ENCODE data around the gene TEKTIP1. TPM values are rescaled to one million over a fixed set of nuclear protein-coding genes. Genes with fewer than 3 reads are reported as not detected.

The TEKTIP1 gene
- total RNA-seq, 1 experiment from 2014 or later, result 1.3 TPM

DNA sequence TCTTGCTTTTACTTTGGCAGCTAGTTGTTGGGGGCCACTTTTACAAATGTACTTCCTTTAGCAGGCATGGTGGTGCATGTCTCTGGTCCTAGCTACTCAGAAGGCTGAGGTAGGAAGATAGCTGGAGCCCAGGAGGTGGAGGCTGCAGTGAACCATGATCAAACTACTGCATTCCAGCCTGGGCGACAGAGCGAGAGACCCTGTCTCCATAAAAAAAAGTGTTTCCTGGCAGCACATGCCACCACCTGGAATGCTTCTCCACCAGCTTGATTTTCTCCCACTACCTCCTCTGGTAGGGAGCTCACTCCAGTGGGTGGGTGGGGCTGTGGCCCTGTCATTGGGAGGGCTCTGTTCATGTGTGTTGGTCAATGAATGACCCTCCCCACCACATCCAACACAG, 20.3 kb upstream of the TEKTIP1 start:
- H3K14ac ChIP-seq (ENCODE audit: insufficient read depth, low read length), result peak overlapping the region; percentile 73; the same call in 1 of the 2 replicates
- H3K56ac ChIP-seq (ENCODE audit: insufficient read length, low read depth, low read length), result no peak overlapping the region
- H3K9me3 Mint-ChIP-seq, result no peaks in the 10 kb centered on the region; a peak in 1 of 5 replicates
- no peak overlapping the region for H2BK15ac ChIP-seq (ENCODE audit: low read depth, low read length)
- H3K4ac ChIP-seq (ENCODE audit: low read depth, low read length), result no peak overlapping the region
- no peak overlapping the region for H2BK12ac ChIP-seq (ENCODE audit: insufficient read length, low read depth, low read length)
- no peak overlapping the region for H2AFZ ChIP-seq (ENCODE audit: low read length)
- no peak overlapping the region for H2BK20ac ChIP-seq (ENCODE audit: low read depth, low read length, poor library complexity, severe bottlenecking)
- no peaks in the 10 kb centered on the region for H4K20me1 ChIP-seq (ENCODE audit: control insufficient read depth, insufficient read depth, insufficient read length)
- no peak overlapping the region for H4K91ac ChIP-seq (ENCODE audit: insufficient read length, low read depth, low read length)
- H3K23ac ChIP-seq (ENCODE audit: insufficient read length, low read depth, low read length), result no peak overlapping the region
- H3K4me1 Mint-ChIP-seq, result peaks cover 36 to 45% of the 10 kb centered on the region in 2 experiments
- H3K27me3 ChIP-seq (ENCODE audit: insufficient read depth, low read length), result no peaks in the 10 kb centered on the region
- no peak overlapping the region for H2BK5ac ChIP-seq (ENCODE audit: insufficient read length, low read length)
- H3K36me3 Mint-ChIP-seq (ENCODE audit: insufficient read depth in 1 of 3, low read depth in 3 of 3), result peaks cover 2 to 15% (median 10%) of the 10 kb centered on the region in 3 experiments; a peak in 6 of 7 replicates
- H3K27me3 Mint-ChIP-seq (ENCODE audit: low read depth), result no peaks in the 10 kb centered on the region; the same call in 1 of the 2 replicates
- no peak overlapping the region for H3K27ac ChIP-seq (ENCODE audit: insufficient read length, low read depth, low read length)
- H3K4me2 ChIP-seq (ENCODE audit: insufficient read depth, insufficient read length, low read length), result peak overlapping the region; percentile 17
- H2AK5ac ChIP-seq (ENCODE audit: insufficient read length, low read length), result no peak overlapping the region
- no peak overlapping the region for H2BK120ac ChIP-seq (ENCODE audit: low read depth, low read length, poor library complexity, severe bottlenecking)
- peak overlapping the region; percentile 19 for H3K18ac ChIP-seq (ENCODE audit: insufficient read length, low read depth, low read length)
- WGBS (ENCODE audit: extremely low coverage, insufficient read length, low lambda C conversion rate), result no CpG with 5 or more reads among the region's 2 CpGs
- H3K9ac ChIP-seq (ENCODE audit: extremely low read depth, insufficient read length, low read length), result no peak overlapping the region
- TF ChIP-seq, protein P1, sequence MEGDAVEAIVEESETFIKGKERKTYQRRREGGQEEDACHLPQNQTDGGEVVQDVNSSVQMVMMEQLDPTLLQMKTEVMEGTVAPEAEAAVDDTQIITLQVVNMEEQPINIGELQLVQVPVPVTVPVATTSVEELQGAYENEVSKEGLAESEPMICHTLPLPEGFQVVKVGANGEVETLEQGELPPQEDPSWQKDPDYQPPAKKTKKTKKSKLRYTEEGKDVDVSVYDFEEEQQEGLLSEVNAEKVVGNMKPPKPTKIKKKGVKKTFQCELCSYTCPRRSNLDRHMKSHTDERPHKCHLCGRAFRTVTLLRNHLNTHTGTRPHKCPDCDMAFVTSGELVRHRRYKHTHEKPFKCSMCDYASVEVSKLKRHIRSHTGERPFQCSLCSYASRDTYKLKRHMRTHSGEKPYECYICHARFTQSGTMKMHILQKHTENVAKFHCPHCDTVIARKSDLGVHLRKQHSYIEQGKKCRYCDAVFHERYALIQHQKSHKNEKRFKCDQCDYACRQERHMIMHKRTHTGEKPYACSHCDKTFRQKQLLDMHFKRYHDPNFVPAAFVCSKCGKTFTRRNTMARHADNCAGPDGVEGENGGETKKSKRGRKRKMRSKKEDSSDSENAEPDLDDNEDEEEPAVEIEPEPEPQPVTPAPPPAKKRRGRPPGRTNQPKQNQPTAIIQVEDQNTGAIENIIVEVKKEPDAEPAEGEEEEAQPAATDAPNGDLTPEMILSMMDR (conservative IDR thresholded peaks at IDR 0.05), result no peak
- H3K79me1 ChIP-seq (ENCODE audit: insufficient read depth, low read depth, low read length, poor library complexity, severe bottlenecking), result no peaks in the 10 kb centered on the region
- no peak overlapping the region for H4K8ac ChIP-seq (replicated peaks; ENCODE audit: insufficient read length, low read depth, low read length)
- peak overlapping the region; percentile 38 to 69; a peak in 4 of 5 replicates for H3K4me3 Mint-ChIP-seq
- H3K9me3 ChIP-seq (ENCODE audit: control insufficient read depth, low read depth, low read length), result no peaks in the 10 kb centered on the region
- no peak overlapping the region for H3T11ph ChIP-seq (ENCODE audit: low read length)
- no peaks in the 10 kb centered on the region for H3K23me2 ChIP-seq (ENCODE audit: insufficient read length, low read depth, low read length, poor library complexity, severe bottlenecking)
- peak overlapping the region; percentile 63 to 91 (median 83); a peak in 6 of 7 replicates for H3K27ac Mint-ChIP-seq
- peaks cover 3% of the 10 kb centered on the region; the same call in 1 of the 2 replicates for H3K4me1 ChIP-seq (ENCODE audit: insufficient read depth, low read length)
- H4K5ac ChIP-seq (ENCODE audit: insufficient read length, low read depth, low read length), result no peak overlapping the region
- DNase-seq, result no peak
- H3K79me2 ChIP-seq (ENCODE audit: insufficient read depth, low read length), result no peaks in the 10 kb centered on the region; the same call in 1 of the 2 replicates
